ENCODE data around the gene GRK2. TPM values are rescaled to one million over a fixed set of nuclear protein-coding genes. Genes with fewer than 3 reads are reported as not detected.

GRK2 gene
- total and polyA plus RNA-seq, 10 donors: 119 to 301 (median 261) TPM

DNA sequence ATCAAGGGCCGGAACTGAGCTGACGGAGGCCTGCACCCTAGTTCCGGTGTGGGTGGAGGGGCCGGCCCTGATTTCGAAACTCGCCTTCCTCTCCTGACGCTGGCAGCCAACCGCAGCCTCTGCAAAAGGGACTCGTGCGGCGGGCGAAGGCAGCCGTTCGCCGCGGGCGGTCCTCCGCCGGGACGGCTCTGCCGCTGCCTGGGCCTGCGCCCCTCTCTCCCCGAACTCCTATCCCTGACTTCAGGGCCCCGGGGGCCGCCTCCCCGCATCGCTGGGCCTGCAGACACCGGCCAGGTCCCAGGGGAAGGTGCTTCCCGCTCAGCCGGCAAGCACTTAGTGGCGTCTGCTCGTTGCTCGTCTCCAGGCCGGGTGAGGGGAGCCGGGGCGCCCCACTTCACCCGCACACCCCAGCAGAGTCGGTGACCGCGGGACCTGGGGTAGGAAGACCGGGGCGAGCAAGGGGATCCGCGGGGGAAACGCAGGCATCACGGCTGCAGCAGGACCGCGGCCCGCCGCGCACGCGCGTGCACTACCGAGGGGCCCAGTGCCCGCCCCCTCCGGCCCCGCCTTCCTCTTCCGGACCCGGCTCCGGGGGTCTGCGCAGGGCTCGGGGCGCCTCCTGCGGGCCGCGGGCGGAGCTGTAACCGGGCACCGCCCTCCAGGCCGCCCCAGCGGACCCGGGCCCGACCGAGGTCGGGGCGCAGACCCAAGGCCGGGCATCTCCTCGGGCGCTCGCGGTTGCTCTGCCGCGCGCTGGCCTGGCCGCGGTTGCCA is 22.4 kb downstream of the GRK2 start:
- peak overlapping the region; percentile 93 to 100 (median 97) for H3K27ac ChIP-seq
- H3K9me3 ChIP-seq: no peaks in the 10 kb centered on the region
- peak; percentile 98 for DNase-seq
- WGBS, 5 donors: 0 to 1% (median 0%) methylated on average over 4 to 87 of the region's 87 CpGs
- TF ChIP-seq, protein P1, sequence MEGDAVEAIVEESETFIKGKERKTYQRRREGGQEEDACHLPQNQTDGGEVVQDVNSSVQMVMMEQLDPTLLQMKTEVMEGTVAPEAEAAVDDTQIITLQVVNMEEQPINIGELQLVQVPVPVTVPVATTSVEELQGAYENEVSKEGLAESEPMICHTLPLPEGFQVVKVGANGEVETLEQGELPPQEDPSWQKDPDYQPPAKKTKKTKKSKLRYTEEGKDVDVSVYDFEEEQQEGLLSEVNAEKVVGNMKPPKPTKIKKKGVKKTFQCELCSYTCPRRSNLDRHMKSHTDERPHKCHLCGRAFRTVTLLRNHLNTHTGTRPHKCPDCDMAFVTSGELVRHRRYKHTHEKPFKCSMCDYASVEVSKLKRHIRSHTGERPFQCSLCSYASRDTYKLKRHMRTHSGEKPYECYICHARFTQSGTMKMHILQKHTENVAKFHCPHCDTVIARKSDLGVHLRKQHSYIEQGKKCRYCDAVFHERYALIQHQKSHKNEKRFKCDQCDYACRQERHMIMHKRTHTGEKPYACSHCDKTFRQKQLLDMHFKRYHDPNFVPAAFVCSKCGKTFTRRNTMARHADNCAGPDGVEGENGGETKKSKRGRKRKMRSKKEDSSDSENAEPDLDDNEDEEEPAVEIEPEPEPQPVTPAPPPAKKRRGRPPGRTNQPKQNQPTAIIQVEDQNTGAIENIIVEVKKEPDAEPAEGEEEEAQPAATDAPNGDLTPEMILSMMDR (IDR thresholded peaks at IDR 0.05 in 8 of 11, conservative IDR thresholded peaks at IDR 0.05 in 3 of 11): peak in 10 of 11 experiments; percentile 26 to 79 (median 62)
- TF ChIP-seq POLR2AphosphoS5 (IDR thresholded peaks at IDR 0.05) (peak; percentile 95 to 98 (median 96)), POLR2A (IDR thresholded peaks at IDR 0.05) (peak; percentile 29 to 60 (median 51))
- H3K27me3 ChIP-seq (replicated peaks in 1 of 7): no peaks in the 10 kb centered on the region
- peaks cover 0 to 77% (median 56%) of the 10 kb centered on the region in 6 donors for H3K36me3 ChIP-seq
- H3K4me3 ChIP-seq: peak overlapping the region; percentile 35 to 95 (median 86)
- peaks cover 57 to 96% (median 90%) of the 10 kb centered on the region in 6 donors for H3K4me1 ChIP-seq
- intact Hi-C loops (cut with DNase I; ENCODE audit: low total_unique reads): no loop called here

DNA sequence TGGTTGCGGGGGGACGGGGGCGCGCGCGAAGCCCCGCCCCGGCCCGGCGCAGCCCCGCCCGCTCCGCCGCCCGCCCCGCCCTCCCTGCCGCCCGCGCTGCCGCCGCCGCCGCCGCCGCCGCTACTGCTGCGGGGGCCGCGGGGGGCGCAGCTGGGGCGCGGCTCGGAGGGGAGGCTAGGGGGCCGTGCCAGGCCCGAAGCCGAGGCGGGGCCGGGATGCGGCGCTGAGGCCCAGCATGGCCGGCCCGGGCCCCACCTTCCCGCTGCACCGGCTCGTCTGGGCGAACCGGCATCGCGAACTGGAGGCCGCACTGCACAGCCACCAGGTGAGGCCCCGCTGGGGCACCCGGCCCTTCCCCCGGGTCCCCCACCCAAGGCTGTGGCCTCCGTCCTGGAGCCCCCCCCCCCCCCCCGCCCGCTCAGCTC is 23.0 kb downstream of the GRK2 start, which contains the start of gene ANKRD13D:
Gene ANKRD13D, plus strand, starts transcription at position 78 of the 425 bp plus-strand sequence. Its CDS starts 158 bp downstream, at position 236.
- H3K27me3 ChIP-seq (replicated peaks in 1 of 7): no peaks in the 10 kb centered on the region
- peak within 1 kb of the TSS; percentile 93 to 100 (median 97) for H3K27ac ChIP-seq
- TF ChIP-seq POLR2A (IDR thresholded peaks at IDR 0.05) (no peak), POLR2AphosphoS5 (IDR thresholded peaks at IDR 0.05) (no peak)
- TF ChIP-seq, protein P1 (IDR thresholded peaks at IDR 0.05 in 8 of 11, conservative IDR thresholded peaks at IDR 0.05 in 3 of 11): no peak
- intact Hi-C loops (cut with DNase I; ENCODE audit: low total_unique reads): no loop called here
- H3K9me3 ChIP-seq: no peaks in the 10 kb centered on the region
- WGBS, 5 donors: 0 to 1% (median 1%) methylated on average over 14 to 56 of the region's 56 CpGs
- peaks cover 0 to 77% (median 53%) of the 10 kb centered on the region in 6 donors for H3K36me3 ChIP-seq
- peaks cover 54 to 96% (median 88%) of the 10 kb centered on the region in 6 donors for H3K4me1 ChIP-seq
- DNase-seq: peak; percentile 94
- H3K4me3 ChIP-seq: peak within 1 kb of the TSS; percentile 68 to 95 (median 86)

DNA sequence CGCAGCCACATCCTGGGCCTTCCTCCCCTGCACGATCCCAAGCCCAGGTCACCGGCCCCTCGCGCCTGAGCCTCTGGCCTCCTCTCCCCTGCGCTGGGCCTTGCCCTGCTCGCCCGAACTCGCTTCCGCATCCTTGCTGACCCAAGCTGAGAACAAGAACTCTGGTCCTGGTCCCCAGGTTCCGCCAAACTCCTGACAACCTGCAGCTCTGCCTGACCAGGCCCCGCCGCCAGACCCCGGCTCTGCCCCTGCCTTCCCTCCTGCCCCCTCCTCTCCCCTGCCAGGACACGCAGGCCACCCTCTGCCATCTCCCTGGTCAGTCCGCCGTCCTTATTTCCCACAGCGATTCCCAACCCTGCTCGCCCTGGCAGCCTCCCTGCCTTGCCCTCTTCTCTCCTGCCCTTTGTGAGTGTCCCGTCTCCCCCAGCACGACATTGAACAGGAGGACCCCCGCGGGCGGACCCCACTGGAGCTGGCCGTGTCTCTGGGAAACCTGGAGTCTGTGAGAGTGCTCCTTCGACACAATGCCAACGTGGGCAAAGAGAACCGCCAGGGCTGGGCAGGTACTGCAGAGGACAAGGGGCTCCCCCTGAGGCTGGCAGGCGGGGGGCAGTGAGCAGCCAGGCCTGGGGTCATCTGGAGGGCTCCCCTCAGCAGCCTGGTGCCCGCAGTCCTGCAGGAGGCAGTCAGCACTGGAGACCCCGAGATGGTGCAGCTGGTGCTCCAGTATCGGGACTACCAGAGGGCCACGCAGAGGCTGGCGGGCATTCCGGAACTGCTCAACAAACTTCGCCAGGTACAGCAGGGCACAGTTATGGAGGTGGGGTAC is 23.6 kb downstream of the GRK2 start:
- peak overlapping the region; percentile 68 to 95 (median 86) for H3K4me3 ChIP-seq
- intact Hi-C loops (cut with DNase I; ENCODE audit: low total_unique reads): no loop called here
- WGBS, 5 donors: 24 to 36% (median 31%) methylated on average over 27 to 36 of the region's 36 CpGs
- peaks cover 0 to 77% (median 49%) of the 10 kb centered on the region in 6 donors for H3K36me3 ChIP-seq
- H3K27ac ChIP-seq: peak overlapping the region; percentile 44 to 100 (median 97)
- peak; percentile 93 for DNase-seq
- TF ChIP-seq, protein P1 (IDR thresholded peaks at IDR 0.05 in 8 of 11, conservative IDR thresholded peaks at IDR 0.05 in 3 of 11): no peak
- TF ChIP-seq POLR2AphosphoS5 (IDR thresholded peaks at IDR 0.05): peak; percentile 3 to 71 (median 36)
- peaks cover 50 to 92% (median 84%) of the 10 kb centered on the region in 6 donors for H3K4me1 ChIP-seq
- no peaks in the 10 kb centered on the region for H3K27me3 ChIP-seq (replicated peaks in 1 of 7)
- H3K9me3 ChIP-seq: peaks cover 0 to 2% (median 0%) of the 10 kb centered on the region in 8 donors

All from spleen (tissue), 11 donors.